ENCODE data around the gene DNAJC5. TPM values are rescaled to one million over a fixed set of nuclear protein-coding genes. Genes with fewer than 3 reads are reported as not detected.

Gene DNAJC5
- total RNA-seq, 1 donor from 2014 or later, result 42.8 TPM

DNA sequence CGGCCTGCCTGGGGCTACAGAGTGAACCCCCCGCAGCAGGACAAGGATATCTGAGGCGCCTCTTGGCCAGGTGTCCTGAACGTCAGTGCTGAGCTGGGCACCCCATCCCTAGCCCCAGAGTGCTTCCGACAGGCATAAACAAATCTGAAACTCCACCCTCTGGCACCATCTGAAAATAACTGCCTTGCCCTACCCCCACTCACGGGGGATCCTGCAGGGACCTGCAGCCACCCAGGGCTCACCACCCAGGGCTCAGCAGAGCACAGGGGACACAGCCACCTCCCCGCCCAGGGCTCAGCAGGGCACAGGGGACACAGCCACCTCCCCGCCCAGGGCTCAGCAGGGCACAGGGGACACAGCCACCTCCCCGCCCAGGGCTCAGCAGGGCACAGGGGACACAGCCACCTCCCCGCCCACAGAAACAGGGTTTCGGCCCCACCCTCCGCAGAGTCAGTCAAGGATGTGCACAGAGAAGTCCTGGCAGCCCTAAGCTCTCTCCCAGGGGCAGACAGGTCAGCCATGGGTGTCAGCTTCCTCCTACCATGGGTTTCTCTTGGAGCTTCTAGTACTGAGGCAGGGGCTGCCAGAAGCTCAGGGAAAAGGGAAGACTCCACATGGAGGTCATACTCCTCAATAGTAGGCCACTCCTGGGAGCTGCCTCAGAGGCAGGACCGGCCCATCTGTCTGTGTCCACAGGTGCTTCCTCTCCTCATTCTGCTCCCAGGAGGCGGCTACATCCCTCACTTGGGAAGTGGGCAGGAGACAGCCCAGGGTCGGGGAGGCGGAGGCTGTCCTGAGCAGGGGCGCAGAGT, 56.7 kb downstream of the DNAJC5 start:
- Histone ChIP-seq H3K27me3 (ENCODE audit: low read depth) (no peaks in the 10 kb centered on the region), H3K27ac (replicated peaks) (peak overlapping the region; percentile 98), H3K36me3 (peaks cover 4% of the 10 kb centered on the region), H3K4me3 (peak overlapping the region; percentile 71), H3K4me1 (peaks cover 97% of the 10 kb centered on the region), H3K9me3 (replicated peaks) (no peaks in the 10 kb centered on the region)
- TF ChIP-seq CTCF (IDR thresholded peaks at IDR 0.05; ENCODE audit: borderline replicate concordance), result no peak
- DNase-seq, result peak; percentile 55
- intact Hi-C loops (cut with micrococcal nuclease), result no loop called here

DNA sequence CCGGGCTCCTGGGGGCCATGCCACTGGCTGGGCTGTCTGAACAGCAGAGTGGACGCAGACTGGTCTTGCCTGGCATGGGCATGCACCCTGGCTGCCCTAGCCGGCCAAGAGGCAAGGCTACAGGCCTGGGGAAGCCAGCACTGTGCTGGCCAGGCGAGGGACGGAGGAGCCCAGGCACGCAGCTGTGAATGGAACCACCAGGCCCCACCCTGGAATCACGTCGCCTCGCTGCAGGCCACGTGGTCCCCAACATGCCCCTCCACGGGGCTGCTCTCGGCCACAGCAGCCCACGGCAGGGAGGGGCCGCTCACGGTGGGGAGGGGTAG, 57.2 kb downstream of the DNAJC5 start:
- Histone ChIP-seq H3K4me3 (peak overlapping the region; percentile 71), H3K36me3 (peaks cover 4% of the 10 kb centered on the region), H3K9me3 (replicated peaks) (no peaks in the 10 kb centered on the region), H3K27me3 (ENCODE audit: low read depth) (no peaks in the 10 kb centered on the region), H3K4me1 (peaks cover 97% of the 10 kb centered on the region), H3K27ac (replicated peaks) (peak overlapping the region; percentile 98)
- no peak for DNase-seq
- intact Hi-C loops (cut with micrococcal nuclease), result no loop called here
- no peak for TF ChIP-seq CTCF (IDR thresholded peaks at IDR 0.05; ENCODE audit: borderline replicate concordance)

DNA sequence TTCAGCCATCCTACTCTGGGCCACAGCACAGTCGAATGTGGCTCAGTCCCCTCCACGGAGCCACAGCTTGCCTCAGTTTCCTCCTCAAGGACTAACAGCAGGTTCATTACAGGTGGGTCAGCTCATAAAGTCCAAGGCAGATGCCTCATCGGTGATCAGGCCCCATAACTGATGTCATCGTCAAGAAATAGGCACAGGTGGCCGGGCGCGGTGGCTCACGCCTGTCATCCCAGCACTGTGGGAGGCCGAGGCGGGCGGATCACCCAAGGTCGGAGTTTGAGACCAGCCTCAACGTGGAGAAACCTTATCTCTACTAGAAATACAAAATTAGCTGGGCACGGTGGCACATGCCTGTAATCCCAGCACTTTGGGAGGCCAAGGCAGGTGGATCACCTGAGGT, 57.8 kb downstream of the DNAJC5 start:
- H3K27ac ChIP-seq (replicated peaks), result peak overlapping the region; percentile 98
- H3K4me3 ChIP-seq, result peak overlapping the region; percentile 71
- H3K36me3 ChIP-seq, result peaks cover 4% of the 10 kb centered on the region
- no peaks in the 10 kb centered on the region for H3K27me3 ChIP-seq (ENCODE audit: low read depth)
- no peak for DNase-seq
- no peaks in the 10 kb centered on the region for H3K9me3 ChIP-seq (replicated peaks)
- TF ChIP-seq CTCF (IDR thresholded peaks at IDR 0.05; ENCODE audit: borderline replicate concordance), result no peak
- peaks cover 97% of the 10 kb centered on the region for H3K4me1 ChIP-seq
- intact Hi-C loops (cut with micrococcal nuclease), result no loop called here

- intact Hi-C loops (cut with micrococcal nuclease), result no loop called here
- Histone ChIP-seq H3K27ac (replicated peaks) (peak overlapping the region; percentile 98), H3K4me1 (peaks cover 88% of the 10 kb centered on the region)
Observed at GRCh38 chr20:63953764-63954429, 59.0 kb downstream of the DNAJC5 start.

GRCh38 chr20:63955281-63955826, 60.4 kb downstream of the DNAJC5 start:
- Histone ChIP-seq H3K4me1 (peaks cover 74% of the 10 kb centered on the region), H3K36me3 (peaks cover 16% of the 10 kb centered on the region), H3K27me3 (ENCODE audit: low read depth) (no peaks in the 10 kb centered on the region), H3K27ac (replicated peaks) (peak overlapping the region; percentile 98), H3K9me3 (replicated peaks) (no peaks in the 10 kb centered on the region), H3K4me3 (peak overlapping the region; percentile 93)
- intact Hi-C loops (cut with micrococcal nuclease), result no loop called here
- DNase-seq, result peak; percentile 53
- peak; percentile 60 for TF ChIP-seq CTCF (IDR thresholded peaks at IDR 0.05; ENCODE audit: borderline replicate concordance)

More at GRCh38 chr20:63953764-63954429, 59.0 kb downstream of the DNAJC5 start:
- no peak for TF ChIP-seq CTCF (IDR thresholded peaks at IDR 0.05; ENCODE audit: borderline replicate concordance)
- Histone ChIP-seq H3K36me3 (peaks cover 4% of the 10 kb centered on the region), H3K9me3 (replicated peaks) (no peaks in the 10 kb centered on the region), H3K27me3 (ENCODE audit: low read depth) (no peaks in the 10 kb centered on the region), H3K4me3 (peak overlapping the region; percentile 93)
- DNase-seq, result no peak

All from left ventricle myocardium inferior (tissue), 1 donor.